ENCODE data around the gene PAN2. TPM values are rescaled to one million over a fixed set of nuclear protein-coding genes. Genes with fewer than 3 reads are reported as not detected.
A peak's percentile ranks its signal among the peaks of the same experiment; 100 is the strongest.
"Not testable (repeated sequence)": the region's sequence is repeated elsewhere in the genome, so short reads cannot be mapped to it uniquely, and the experiment has no call there.

The PAN2 gene
- total RNA-seq, 1 donor from 2014 or later = 21.3 TPM

DNA sequence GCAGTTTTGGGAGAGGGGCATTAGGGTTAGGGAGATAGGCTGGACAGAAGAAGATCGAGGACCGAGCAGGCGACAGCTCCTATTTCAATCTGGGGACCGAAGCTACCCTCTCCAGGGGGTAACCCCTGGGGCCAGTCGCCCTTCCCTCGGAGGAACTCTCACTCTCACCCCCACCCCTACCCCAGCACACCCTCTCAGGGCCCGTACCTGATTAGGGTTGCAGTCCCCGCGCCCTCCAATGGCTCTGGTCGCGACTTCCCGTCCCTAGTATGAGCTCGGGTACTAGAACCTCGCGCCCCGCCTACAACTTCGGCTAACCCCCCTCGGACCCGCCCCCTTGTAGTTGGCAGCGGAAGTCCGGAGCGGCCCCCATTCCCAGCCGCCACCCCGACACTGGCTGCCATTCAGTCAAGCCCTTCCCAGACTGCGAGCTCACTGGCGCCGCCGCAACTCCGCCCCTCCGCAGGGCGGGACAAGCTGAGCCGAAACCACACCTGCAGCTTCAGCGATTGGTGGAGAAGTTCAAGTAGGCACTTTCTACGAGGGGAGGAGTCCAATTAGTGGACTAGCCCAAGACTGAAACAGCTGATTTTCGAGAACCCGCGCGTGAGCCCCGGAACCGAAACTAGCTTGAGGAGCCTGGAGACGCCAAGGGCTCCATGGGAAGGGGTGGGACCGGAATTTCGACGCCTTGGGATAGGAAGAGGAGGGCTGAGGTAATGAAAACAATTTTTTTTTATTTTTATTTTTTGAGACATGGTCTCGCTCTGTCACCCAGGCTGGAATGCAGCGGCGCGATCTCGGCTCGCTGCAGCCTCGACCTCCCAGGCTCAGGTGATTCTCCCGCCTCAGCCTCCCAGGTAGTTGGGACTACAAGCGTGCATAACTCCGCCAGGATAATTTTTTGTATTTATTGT is 26.3 kb upstream of the PAN2 start, which contains the start of gene STAT2:
Gene STAT2, minus strand, starts transcription at position 257 of the 917 bp plus-strand sequence. CDS start 3,536 bp downstream, outside the sequence.
- Mint-ChIP-seq H3K9me3 (no peaks in the 10 kb centered on the region), H3K4me3 (peak within 1 kb of the TSS; percentile 97), H3K4me1 (ENCODE audit: low read depth) (peaks cover 29% of the 10 kb centered on the region), H3K36me3 (ENCODE audit: low read depth) (peaks cover 8% of the 10 kb centered on the region), H3K27ac (peak within 1 kb of the TSS; percentile 97), H3K27me3 (ENCODE audit: insufficient read depth) (no peaks in the 10 kb centered on the region)
- intact Hi-C loops (cut with micrococcal nuclease) = loop anchor here (1.0 to 5.0 kb wide), 17 partner anchors 22 to 386 kb away; partner anchors contain the start of genes COQ10A, CS, IL23A and MYL6B
- DNase-seq (ENCODE audit: low spot score) = peak; percentile 100

DNA sequence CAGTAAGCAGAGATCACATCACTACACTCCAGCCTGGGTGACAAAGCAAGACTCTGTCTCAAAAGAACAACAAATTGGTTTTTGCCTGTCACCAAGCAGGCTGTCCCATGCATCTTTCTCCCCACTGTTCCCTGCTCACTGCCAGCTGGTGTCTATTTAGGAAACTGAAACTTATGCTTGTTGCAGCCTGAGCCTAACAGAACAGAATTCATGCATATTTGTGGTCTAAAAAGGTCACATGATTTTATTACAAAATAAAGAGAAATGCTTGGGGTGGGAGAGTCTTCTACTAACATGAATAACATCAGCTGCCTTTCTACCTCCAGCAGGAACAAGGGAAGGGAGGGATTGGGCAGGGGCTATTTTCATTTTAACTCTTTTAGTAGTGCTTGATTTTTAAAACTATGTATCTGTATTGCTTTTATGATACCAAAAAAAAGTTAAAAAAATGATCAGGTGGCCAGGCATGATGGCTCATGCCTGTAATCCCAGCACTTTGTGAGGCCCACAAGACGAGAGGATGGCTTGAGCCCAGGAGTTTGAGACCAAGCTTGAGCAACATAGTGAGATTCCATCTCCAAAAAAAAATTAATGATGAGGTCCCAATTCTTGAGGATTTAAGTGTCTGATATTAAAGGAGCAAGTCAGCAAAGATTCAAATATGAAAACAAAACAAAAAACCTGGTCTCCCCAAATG is 25.2 kb upstream of the PAN2 start:
- Mint-ChIP-seq H3K36me3 (ENCODE audit: low read depth) (peaks cover 10% of the 10 kb centered on the region), H3K27me3 (ENCODE audit: insufficient read depth) (no peaks in the 10 kb centered on the region), H3K4me1 (ENCODE audit: low read depth) (peaks cover 29% of the 10 kb centered on the region), H3K9me3 (no peaks in the 10 kb centered on the region), H3K27ac (peak overlapping the region; percentile 97), H3K4me3 (peak overlapping the region; percentile 97)
- no peak for DNase-seq (ENCODE audit: low spot score)
- intact Hi-C loops (cut with micrococcal nuclease) = no loop called here

DNA sequence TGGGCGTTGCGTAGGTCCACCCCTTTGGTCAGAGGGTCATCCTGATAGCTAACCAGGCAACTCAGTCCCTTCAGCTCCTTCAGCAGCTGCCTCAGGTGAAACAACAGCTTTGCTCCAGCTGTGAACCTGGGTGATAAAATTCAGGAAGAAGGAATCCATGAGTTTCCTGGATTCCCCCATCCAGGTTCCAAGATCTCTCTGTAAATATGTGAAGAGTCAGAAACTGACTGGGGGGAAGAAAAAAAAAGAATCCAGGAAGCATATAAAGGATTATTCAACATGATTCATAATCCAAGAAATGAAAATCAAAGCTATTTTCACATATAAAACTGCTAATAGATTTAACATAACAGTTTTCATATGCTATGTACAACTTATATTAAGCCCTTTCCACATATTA is 17.5 kb upstream of the PAN2 start:
- no peak overlapping the region for H3K27ac Mint-ChIP-seq
- H3K4me1 Mint-ChIP-seq (ENCODE audit: low read depth) = no peaks in the 10 kb centered on the region
- peaks cover 30% of the 10 kb centered on the region for H3K36me3 Mint-ChIP-seq (ENCODE audit: low read depth)
- DNase-seq (ENCODE audit: low spot score) = no peak
- no peak overlapping the region for H3K4me3 Mint-ChIP-seq
- intact Hi-C loops (cut with micrococcal nuclease) = no loop called here
- no peaks in the 10 kb centered on the region for H3K9me3 Mint-ChIP-seq
- H3K27me3 Mint-ChIP-seq (ENCODE audit: insufficient read depth) = no peaks in the 10 kb centered on the region

- no peak for DNase-seq (ENCODE audit: low spot score)
- no peaks in the 10 kb centered on the region for H3K9me3 Mint-ChIP-seq
- intact Hi-C loops (cut with micrococcal nuclease) = no loop called here
- H3K27me3 Mint-ChIP-seq (ENCODE audit: insufficient read depth) = no peaks in the 10 kb centered on the region
- H3K4me3 Mint-ChIP-seq = no peak overlapping the region
- peak overlapping the region; percentile 1 for H3K27ac Mint-ChIP-seq
- H3K4me1 Mint-ChIP-seq (ENCODE audit: low read depth) = no peaks in the 10 kb centered on the region
- peaks cover 33% of the 10 kb centered on the region for H3K36me3 Mint-ChIP-seq (ENCODE audit: low read depth)
These were observed 16.9 kb upstream of the PAN2 start for GRCh38 chr12:56350662-56351061.

GRCh38 chr12:56348776-56349175 is 15.0 kb upstream of the PAN2 start:
- no peaks in the 10 kb centered on the region for H3K4me1 Mint-ChIP-seq (ENCODE audit: low read depth)
- no peaks in the 10 kb centered on the region for H3K27me3 Mint-ChIP-seq (ENCODE audit: insufficient read depth)
- intact Hi-C loops (cut with micrococcal nuclease) = no loop called here
- H3K4me3 Mint-ChIP-seq = no peak overlapping the region
- DNase-seq (ENCODE audit: low spot score) = no peak
- no peak overlapping the region for H3K27ac Mint-ChIP-seq
- no peaks in the 10 kb centered on the region for H3K9me3 Mint-ChIP-seq
- peaks cover 31% of the 10 kb centered on the region for H3K36me3 Mint-ChIP-seq (ENCODE audit: low read depth)

DNA sequence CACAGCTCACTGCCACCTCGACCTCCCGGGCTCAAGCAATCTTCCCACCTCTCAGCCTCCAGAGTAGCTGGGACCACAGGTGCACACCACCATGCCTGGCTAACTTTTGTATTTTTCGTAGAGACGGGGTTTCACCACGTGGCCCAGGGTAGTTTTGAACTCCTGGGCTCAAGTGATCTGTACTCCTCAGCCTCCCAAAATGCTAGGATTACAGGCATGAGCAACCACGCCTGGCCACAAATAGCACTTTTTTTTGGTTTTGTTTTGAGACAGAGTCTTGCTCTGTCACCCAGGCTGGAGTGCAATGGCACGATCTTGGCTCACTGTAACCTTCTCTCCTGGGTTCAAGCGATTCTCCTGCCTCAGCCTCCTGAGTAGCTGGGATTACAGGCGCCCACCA is 13.5 kb upstream of the PAN2 start:
- H3K4me3 Mint-ChIP-seq; H3K27ac Mint-ChIP-seq; H3K4me1 Mint-ChIP-seq (ENCODE audit: low read depth); DNase-seq (ENCODE audit: low spot score); H3K27me3 Mint-ChIP-seq (ENCODE audit: insufficient read depth); intact Hi-C loops (cut with micrococcal nuclease); H3K9me3 Mint-ChIP-seq: not testable (repeated sequence)
- peaks cover 43% of the 10 kb centered on the region for H3K36me3 Mint-ChIP-seq (ENCODE audit: low read depth)

DNA sequence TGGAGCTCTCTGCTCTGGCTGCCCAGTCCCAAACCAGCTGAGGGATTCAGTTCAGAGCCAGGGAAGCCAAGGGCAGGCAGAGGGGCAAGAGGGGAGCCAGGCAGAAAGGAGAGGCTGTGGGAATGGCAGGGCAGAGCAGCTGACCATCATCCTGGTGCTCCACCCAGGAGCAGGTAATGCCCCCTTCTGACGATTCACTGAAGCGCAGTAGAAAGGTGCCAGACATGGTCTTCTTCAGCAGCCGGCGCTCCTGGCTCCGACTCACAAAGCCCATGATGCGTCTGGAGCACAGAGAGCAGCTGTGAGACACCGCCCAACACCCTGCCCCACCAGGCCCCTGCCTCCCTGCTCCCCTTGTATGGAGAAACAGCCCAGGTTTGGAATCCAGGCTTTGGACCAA is 12.9 kb upstream of the PAN2 start:
- peaks cover under 1% of the 10 kb centered on the region for H3K4me1 Mint-ChIP-seq (ENCODE audit: low read depth)
- no peak overlapping the region for H3K4me3 Mint-ChIP-seq
- H3K9me3 Mint-ChIP-seq = no peaks in the 10 kb centered on the region
- H3K27me3 Mint-ChIP-seq (ENCODE audit: insufficient read depth) = no peaks in the 10 kb centered on the region
- intact Hi-C loops (cut with micrococcal nuclease) = no loop called here
- H3K36me3 Mint-ChIP-seq (ENCODE audit: low read depth) = peaks cover 45% of the 10 kb centered on the region
- no peak for DNase-seq (ENCODE audit: low spot score)
- no peak overlapping the region for H3K27ac Mint-ChIP-seq

GRCh38 chr12:56342290-56342689 is 8.5 kb upstream of the PAN2 start:
- H3K27ac Mint-ChIP-seq; H3K27me3 Mint-ChIP-seq (ENCODE audit: insufficient read depth): not testable (repeated sequence)
- H3K4me1 Mint-ChIP-seq (ENCODE audit: low read depth) = peaks cover 36% of the 10 kb centered on the region

DNA sequence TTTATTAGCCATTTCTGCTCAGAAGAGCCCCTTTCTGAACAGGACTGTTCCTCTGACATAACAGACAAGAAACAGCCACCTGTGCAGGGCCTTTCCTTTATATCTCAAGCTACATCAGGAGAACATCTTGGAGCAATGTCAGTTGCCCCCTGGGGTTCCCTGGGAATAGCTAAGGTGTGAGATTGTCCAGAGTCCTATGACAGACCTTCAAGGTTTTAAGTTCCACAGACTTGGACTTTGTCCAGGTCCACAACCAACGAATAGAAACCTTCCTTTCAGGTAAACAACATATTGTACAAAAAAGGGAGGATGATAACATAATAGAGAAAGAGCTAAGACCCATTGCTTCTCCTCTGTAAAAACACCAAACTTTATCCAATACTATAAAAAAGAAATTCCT is 7.8 kb upstream of the PAN2 start:
- Mint-ChIP-seq H3K4me1 (ENCODE audit: low read depth) (peaks cover 43% of the 10 kb centered on the region), H3K27ac (no peak overlapping the region), H3K27me3 (ENCODE audit: insufficient read depth) (no peaks in the 10 kb centered on the region), H3K36me3 (ENCODE audit: low read depth) (peaks cover 43% of the 10 kb centered on the region), H3K9me3 (no peaks in the 10 kb centered on the region), H3K4me3 (no peak overlapping the region)
- no peak for DNase-seq (ENCODE audit: low spot score)
- intact Hi-C loops (cut with micrococcal nuclease) = no loop called here

More at GRCh38 chr12:56342290-56342689, 8.5 kb upstream of the PAN2 start:
- H3K4me3 Mint-ChIP-seq; intact Hi-C loops (cut with micrococcal nuclease); H3K9me3 Mint-ChIP-seq; DNase-seq (ENCODE audit: low spot score): not testable (repeated sequence)
- H3K36me3 Mint-ChIP-seq (ENCODE audit: low read depth) = peaks cover 43% of the 10 kb centered on the region

DNA sequence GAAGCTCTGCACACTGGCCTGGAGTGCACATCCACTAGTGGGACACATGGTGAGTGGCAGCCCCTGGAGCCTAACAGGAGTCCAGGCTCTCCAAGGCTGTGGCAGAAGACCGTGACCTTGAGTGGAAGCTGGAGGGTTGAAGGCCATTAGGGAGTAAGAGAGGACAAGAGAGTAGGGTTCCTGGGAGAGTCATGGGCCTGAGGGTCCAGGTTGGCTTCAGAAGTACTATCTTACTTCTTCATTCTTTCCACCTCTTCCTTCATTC is 5.3 kb upstream of the PAN2 start:
- no peaks in the 10 kb centered on the region for H3K27me3 Mint-ChIP-seq (ENCODE audit: insufficient read depth)
- H3K9me3 Mint-ChIP-seq = no peaks in the 10 kb centered on the region
- DNase-seq (ENCODE audit: low spot score) = no peak
- peaks cover 32% of the 10 kb centered on the region for H3K36me3 Mint-ChIP-seq (ENCODE audit: low read depth)
- H3K27ac Mint-ChIP-seq = peak overlapping the region; percentile 100
- H3K4me1 Mint-ChIP-seq (ENCODE audit: low read depth) = peaks cover 46% of the 10 kb centered on the region
- H3K4me3 Mint-ChIP-seq = peak overlapping the region; percentile 93
- intact Hi-C loops (cut with micrococcal nuclease) = loop anchor here (2.0 to 10.0 kb wide), 3 partner anchors 72 to 746 kb away; partner anchors contain the start of genes COQ10A, NAB2 and TIMELESS

- peaks cover 28% of the 10 kb centered on the region for H3K36me3 Mint-ChIP-seq (ENCODE audit: low read depth)
- peak within 1 kb of the TSS; percentile 100 for H3K27ac Mint-ChIP-seq
- intact Hi-C loops (cut with micrococcal nuclease) = loop anchor here (1.0 to 10.0 kb wide), 9 partner anchors 22 to 746 kb away; partner anchors contain the start of genes COQ10A, CS, NAB2 and RNF41
- DNase-seq (ENCODE audit: low spot score) = peak; percentile 82
- peaks cover 51% of the 10 kb centered on the region for H3K4me1 Mint-ChIP-seq (ENCODE audit: low read depth)
- H3K27me3 Mint-ChIP-seq (ENCODE audit: insufficient read depth) = no peaks in the 10 kb centered on the region
- peak within 1 kb of the TSS; percentile 93 for H3K4me3 Mint-ChIP-seq
- H3K9me3 Mint-ChIP-seq = no peaks in the 10 kb centered on the region
These were observed 4.7 kb upstream of the PAN2 start, which contains the start of gene IL23A for GRCh38 chr12:56338308-56339157. IL23A (plus strand) TSS chr12:56338884; CDS start chr12:56339045, 161 bp downstream.

GRCh38 chr12:56337753-56338251 is 4.0 kb upstream of the PAN2 start:
- Mint-ChIP-seq H3K36me3 (ENCODE audit: low read depth) (peaks cover 21% of the 10 kb centered on the region), H3K9me3 (no peaks in the 10 kb centered on the region), H3K27ac (peak overlapping the region; percentile 77), H3K4me1 (ENCODE audit: low read depth) (peaks cover 58% of the 10 kb centered on the region), H3K4me3 (peak overlapping the region; percentile 43), H3K27me3 (ENCODE audit: insufficient read depth) (no peaks in the 10 kb centered on the region)
- DNase-seq (ENCODE audit: low spot score) = no peak
- intact Hi-C loops (cut with micrococcal nuclease) = loop anchor here (1.0 to 10.0 kb wide), 9 partner anchors 22 to 747 kb away; partner anchors contain the start of genes COQ10A, CS, NAB2 and RNF41
